Endodermal cell (in vitro differentiated cells): ENCODE results near the gene TMPO. TPM values are rescaled to one million over a fixed set of nuclear protein-coding genes. Genes with fewer than 3 reads are reported as not detected.

Source experiments
- DNase-seq: peaks from one replicate; pipeline ENCODE4 v3.0.0-alpha.2; 2017
- H3K27ac ChIP-seq: 2 replicates; pipeline ENCODE4 v1.5.1; 2013; ENCODE audit warnings: mild to moderate bottlenecking, low read depth, low read length, moderate library complexity
- H3K27me3 ChIP-seq: 2 replicates; pipeline ENCODE4 v1.6.1; 2013; ENCODE audit warnings: mild to moderate bottlenecking, low read length, moderate library complexity; ENCODE audit not compliant: insufficient read depth, control insufficient read depth, poor library complexity, severe bottlenecking
- H3K36me3 ChIP-seq: 2 replicates; pipeline ENCODE4 v1.7.0; 2013; ENCODE audit warnings: mild to moderate bottlenecking, low read length, moderate library complexity; ENCODE audit not compliant: control insufficient read depth, insufficient read depth
- H3K4me1 ChIP-seq: one replicate; pipeline ENCODE4 v1.7.0; 2013; ENCODE audit warnings: low read length; ENCODE audit not compliant: control insufficient read depth, insufficient read depth
- H3K4me3 ChIP-seq: 2 replicates; pipeline ENCODE4 v1.5.1; 2013; ENCODE audit warnings: mild to moderate bottlenecking, low read length, moderate library complexity
- H3K9ac ChIP-seq: 2 replicates; pipeline ENCODE4 v1.6.1; 2013; ENCODE audit warnings: mild to moderate bottlenecking, low read length, moderate library complexity; ENCODE audit not compliant: poor library complexity, severe bottlenecking; ENCODE audit errors: extremely low read depth
- H3K9me3 ChIP-seq: 2 replicates; pipeline ENCODE4 v1.6.1; 2013; ENCODE audit warnings: mild to moderate bottlenecking, low read length, moderate library complexity; ENCODE audit not compliant: control insufficient read depth
- H3K27ac Mint-ChIP-seq: 2 replicates; pipeline ENCODE4 v1.8.0; 2020; ENCODE audit warnings: mixed read lengths
- H3K27me3 Mint-ChIP-seq: 2 replicates; pipeline ENCODE4 v1.8.0; 2021; ENCODE audit warnings: mild to moderate bottlenecking, mixed read lengths; ENCODE audit not compliant: insufficient read depth
- H3K36me3 Mint-ChIP-seq: 2 replicates; pipeline ENCODE4 v1.8.0; 2020; ENCODE audit warnings: low read depth, mixed read lengths
- H3K4me1 Mint-ChIP-seq: 2 replicates; pipeline ENCODE4 v1.8.0; 2020; ENCODE audit warnings: mixed read lengths
- H3K4me3 Mint-ChIP-seq: 2 replicates; pipeline ENCODE4 v1.8.0; 2020; ENCODE audit warnings: mild to moderate bottlenecking, moderate library complexity, mixed read lengths
- H3K9me3 Mint-ChIP-seq: 2 replicates; pipeline ENCODE4 v1.8.0; 2020; ENCODE audit warnings: mild to moderate bottlenecking, mixed read lengths
- CTCF ChIP-seq: fragments of 200-600 bp; sonication (generic); conservative IDR thresholded peaks from 2 replicates; pipeline ENCODE4 v1.5.0; 2021; ENCODE audit warnings: antibody characterized with exemption, mild to moderate bottlenecking
- WGBS, 2 experiments: methylation state at CpG; one replicate each; pipeline versions ENCODE4 v1.1.5 to v1.1.7; 2013; ENCODE audit warnings: missing lambda C conversion rate in 2 of 2, mixed read lengths in 1 of 2; ENCODE audit not compliant: insufficient coverage in 1 of 2, insufficient read length in 1 of 2; 5-methylcytosine and 5-hydroxymethylcytosine counted together
- total RNA-seq, 2 donors: library from RNA; stranded (reverse); fragmentation: NEBNext Ultra II Directional in 1 of 2; extraction: Animal tissue kit (Norgen Biotek cat#: 25700) in 1 of 2; gene quantifications; 2 replicates in 1 of 2; 3 replicates in 1 of 2; pipeline ENCODE4 v1.2.1, GENCODE V29; 2021

Gene TMPO
- total RNA-seq, 2 donors from 2014 or later, result 176 to 203 TPM

DNA sequence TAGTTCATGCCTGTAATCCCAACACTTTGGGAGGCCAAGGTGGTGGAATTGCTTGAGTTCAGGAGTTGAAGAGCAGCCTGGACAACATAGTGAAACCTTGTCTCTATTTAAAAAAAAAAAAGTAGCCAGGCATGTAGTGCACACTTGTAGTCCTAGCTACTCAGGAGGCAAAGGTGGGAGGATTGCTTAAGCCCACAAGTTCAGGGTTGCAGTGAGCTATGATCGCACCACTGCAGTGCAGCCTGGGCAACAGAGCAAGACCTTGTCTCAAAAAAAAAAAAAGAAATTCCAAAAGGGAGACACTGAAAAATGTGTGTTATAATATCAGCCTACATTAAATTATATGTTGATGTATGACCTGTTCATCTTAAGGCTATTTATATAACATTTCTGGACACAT lies 14.7 kb downstream of the TMPO start:
- Histone ChIP-seq H3K4me1 (peaks cover 3% of the 10 kb centered on the region), H3K36me3 (peaks cover 100% of the 10 kb centered on the region), H3K9me3 (no peaks in the 10 kb centered on the region), H3K4me3 (no peak overlapping the region), H3K27me3 (no peaks in the 10 kb centered on the region), H3K9ac (no peak overlapping the region), H3K27ac (no peak overlapping the region)
- Mint-ChIP-seq H3K27ac (no peak overlapping the region), H3K4me1 (no peaks in the 10 kb centered on the region), H3K9me3 (no peaks in the 10 kb centered on the region), H3K27me3 (no peaks in the 10 kb centered on the region), H3K36me3 (peaks cover 73% of the 10 kb centered on the region), H3K4me3 (no peak overlapping the region)
- no peak for DNase-seq
- TF ChIP-seq CTCF, result no peak
- WGBS, 2 experiments, result 100% methylated on average over 1 of the region's 1 CpG

GRCh38 chr12:98532687-98533304 lies 17.4 kb downstream of the TMPO start:
- Histone ChIP-seq H3K27me3 (no peaks in the 10 kb centered on the region), H3K4me1 (peaks cover 3% of the 10 kb centered on the region), H3K4me3 (no peak overlapping the region), H3K27ac (no peak overlapping the region), H3K9me3 (no peaks in the 10 kb centered on the region), H3K9ac (no peak overlapping the region), H3K36me3 (peaks cover 100% of the 10 kb centered on the region)
- TF ChIP-seq CTCF, result peak; percentile 82
- Mint-ChIP-seq H3K27me3 (no peaks in the 10 kb centered on the region), H3K27ac (no peak overlapping the region), H3K36me3 (peaks cover 76% of the 10 kb centered on the region), H3K4me1 (no peaks in the 10 kb centered on the region), H3K4me3 (no peak overlapping the region), H3K9me3 (no peaks in the 10 kb centered on the region)
- WGBS, 2 experiments, result 83 to 90% methylated on average over 1 to 4 of the region's 4 CpGs
- peak; percentile 67 for DNase-seq

- no peaks in the 10 kb centered on the region for H3K9me3 ChIP-seq
- Mint-ChIP-seq H3K36me3 (peaks cover 77% of the 10 kb centered on the region), H3K4me3 (no peak overlapping the region), H3K27me3 (no peaks in the 10 kb centered on the region), H3K4me1 (no peaks in the 10 kb centered on the region), H3K9me3 (no peaks in the 10 kb centered on the region), H3K27ac (no peak overlapping the region)
- WGBS, 2 experiments, result 96 to 100% methylated on average over 4 of the region's 4 CpGs
- no peak overlapping the region for H3K27ac ChIP-seq
- TF ChIP-seq CTCF, result no peak
- H3K36me3 ChIP-seq, result peaks cover 99% of the 10 kb centered on the region
- no peaks in the 10 kb centered on the region for H3K27me3 ChIP-seq
- no peak overlapping the region for H3K4me3 ChIP-seq
- peaks cover 3% of the 10 kb centered on the region for H3K4me1 ChIP-seq
- no peak for DNase-seq
- H3K9ac ChIP-seq, result no peak overlapping the region
Observed at GRCh38 chr12:98533723-98534251, 18.4 kb downstream of the TMPO start.
